ENCODE data around the gene TMEM39B.

Gene TMEM39B

GRCh38 chr1:32072622-32073298 lies at the start of gene TMEM39B:
TMEM39B (plus strand) TSS chr1:32072939; CDS start chr1:32073048, 109 bp downstream.
- peak; percentile 99 for DNase-seq (ENCODE audit: low read depth, low spot score)
- in situ Hi-C loops (cut with HindIII; ENCODE audit: low sequenced_read_pairs): no loop called here
- peak within 1 kb of the TSS; percentile 85 for H3K4me3 ChIP-seq (ENCODE audit: low read depth, low read length)

GRCh38 chr1:32023351-32023750 lies 49.4 kb upstream of the TMEM39B start:
- TF ChIP-seq CTCF (IDR thresholded peaks at IDR 0.05; ENCODE audit: low read depth, low read length): no peak
- H3K4me3 ChIP-seq (ENCODE audit: low read depth, low read length): no peak overlapping the region
- DNase-seq (ENCODE audit: low read depth, low spot score): no peak
- in situ Hi-C loops (cut with HindIII; ENCODE audit: low sequenced_read_pairs): no loop called here

More at GRCh38 chr1:32072622-32073298, at the start of gene TMEM39B:
- no peak for TF ChIP-seq CTCF (IDR thresholded peaks at IDR 0.05; ENCODE audit: low read depth, low read length)

GRCh38 chr1:32025515-32025914 lies 47.2 kb upstream of the TMEM39B start:
- DNase-seq (ENCODE audit: low read depth, low spot score): no peak
- no peak for TF ChIP-seq CTCF (IDR thresholded peaks at IDR 0.05; ENCODE audit: low read depth, low read length)
- no peak overlapping the region for H3K4me3 ChIP-seq (ENCODE audit: low read depth, low read length)
- in situ Hi-C loops (cut with HindIII; ENCODE audit: low sequenced_read_pairs): no loop called here

GRCh38 chr1:32028746-32029145 lies 44.0 kb upstream of the TMEM39B start:
- in situ Hi-C loops (cut with HindIII; ENCODE audit: low sequenced_read_pairs): no loop called here
- DNase-seq (ENCODE audit: low read depth, low spot score): no peak
- TF ChIP-seq CTCF (IDR thresholded peaks at IDR 0.05; ENCODE audit: low read depth, low read length): no peak
- no peak overlapping the region for H3K4me3 ChIP-seq (ENCODE audit: low read depth, low read length)

- no peak overlapping the region for H3K4me3 ChIP-seq (ENCODE audit: low read depth, low read length)
- in situ Hi-C loops (cut with HindIII; ENCODE audit: low sequenced_read_pairs): no loop called here
- peak; percentile 75 for DNase-seq (ENCODE audit: low read depth, low spot score)
- no peak for TF ChIP-seq CTCF (IDR thresholded peaks at IDR 0.05; ENCODE audit: low read depth, low read length)
Measured at GRCh38 chr1:32031578-32032274, 41.0 kb upstream of the TMEM39B start.

GRCh38 chr1:32032275-32032615 lies 40.5 kb upstream of the TMEM39B start:
- DNase-seq (ENCODE audit: low read depth, low spot score): no peak
- in situ Hi-C loops (cut with HindIII; ENCODE audit: low sequenced_read_pairs): no loop called here
- no peak for TF ChIP-seq CTCF (IDR thresholded peaks at IDR 0.05; ENCODE audit: low read depth, low read length)
- H3K4me3 ChIP-seq (ENCODE audit: low read depth, low read length): no peak overlapping the region

Data from astrocyte of the spinal cord (primary cell).